SIG-M5 (cell line): ENCODE data around the gene FAM83B.
"Not testable (repeated sequence)": the region's sequence is repeated elsewhere in the genome, so short reads cannot be mapped to it uniquely, and the experiment has no call there.

Experiments
- DNase-seq: peaks from one replicate; lab custom pipeline; 2025; lab: John Stamatoyannopoulos, UW

Gene FAM83B

GRCh38 chr6:54898767-54899166 is 52.2 kb downstream of the FAM83B start:
- no peak for DNase-seq

- no peak for DNase-seq
These were observed 52.9 kb downstream of the FAM83B start for GRCh38 chr6:54899442-54899841.

GRCh38 chr6:54899986-54900385 is 53.4 kb downstream of the FAM83B start:
- no peak for DNase-seq

- no peak for DNase-seq
These were observed 54.1 kb downstream of the FAM83B start for GRCh38 chr6:54900666-54901065.

GRCh38 chr6:54903884-54904283 is 57.3 kb downstream of the FAM83B start:
- DNase-seq, result no peak

- no peak for DNase-seq
These were observed 60.8 kb downstream of the FAM83B start for GRCh38 chr6:54907355-54907754.

GRCh38 chr6:54909184-54909583 is 62.6 kb downstream of the FAM83B start:
- DNase-seq, result no peak

GRCh38 chr6:54910431-54910884 is 63.9 kb downstream of the FAM83B start:
- DNase-seq, result no peak

- no peak for DNase-seq
These were observed 64.3 kb downstream of the FAM83B start for GRCh38 chr6:54910921-54911320.

- no peak for DNase-seq
These were observed 66.6 kb downstream of the FAM83B start for GRCh38 chr6:54913211-54913610.

GRCh38 chr6:54916858-54917257 is 70.3 kb downstream of the FAM83B start:
- DNase-seq, result no peak

GRCh38 chr6:54920628-54921027 is 74.1 kb downstream of the FAM83B start:
- DNase-seq, result no peak

GRCh38 chr6:54921891-54922290 is 75.3 kb downstream of the FAM83B start:
- DNase-seq, result no peak

- no peak for DNase-seq
These were observed 82.8 kb downstream of the FAM83B start for GRCh38 chr6:54929245-54929909.

- no peak for DNase-seq
These were observed 86.1 kb downstream of the FAM83B start for GRCh38 chr6:54932622-54933021.

GRCh38 chr6:54935739-54936138 is 89.2 kb downstream of the FAM83B start:
- DNase-seq, result no peak

- DNase-seq, result no peak
These were observed 90.8 kb downstream of the FAM83B start for GRCh38 chr6:54937371-54937770.

- no peak for DNase-seq
These were observed 111.1 kb downstream of the FAM83B start for GRCh38 chr6:54957698-54958097.

- no peak for DNase-seq
These were observed 111.9 kb downstream of the FAM83B start for GRCh38 chr6:54958446-54958845.

- no peak for DNase-seq
These were observed 113.2 kb downstream of the FAM83B start for GRCh38 chr6:54959820-54960219.

GRCh38 chr6:54961372-54961771 is 114.8 kb downstream of the FAM83B start:
- not testable (repeated sequence) for DNase-seq

GRCh38 chr6:54970337-54970736 is 123.8 kb downstream of the FAM83B start:
- DNase-seq, result no peak

- no peak for DNase-seq
These were observed 125.3 kb downstream of the FAM83B start for GRCh38 chr6:54971825-54972224.

GRCh38 chr6:54979161-54979560 is 132.6 kb downstream of the FAM83B start:
- DNase-seq, result not testable (repeated sequence)
